MM.1S (cell line): ENCODE measurements around the gene ABHD11.

Experiments used
- EZH2phosphoT487 ChIP-seq: fragments of 300-600 bp; sonication (generic); IDR thresholded peaks from 2 replicates; pipeline ENCODE4 v1.6.1; 2018; ENCODE audit warnings: antibody characterized with exemption, low read length
- TF ChIP-seq, protein P1 (sequence below): fragments of 300-600 bp; sonication (generic); IDR thresholded peaks from 2 replicates; pipeline ENCODE4 v1.5.1; 2016; ENCODE audit warnings: antibody characterized with exemption, low read length, mixed read lengths

DNA sequence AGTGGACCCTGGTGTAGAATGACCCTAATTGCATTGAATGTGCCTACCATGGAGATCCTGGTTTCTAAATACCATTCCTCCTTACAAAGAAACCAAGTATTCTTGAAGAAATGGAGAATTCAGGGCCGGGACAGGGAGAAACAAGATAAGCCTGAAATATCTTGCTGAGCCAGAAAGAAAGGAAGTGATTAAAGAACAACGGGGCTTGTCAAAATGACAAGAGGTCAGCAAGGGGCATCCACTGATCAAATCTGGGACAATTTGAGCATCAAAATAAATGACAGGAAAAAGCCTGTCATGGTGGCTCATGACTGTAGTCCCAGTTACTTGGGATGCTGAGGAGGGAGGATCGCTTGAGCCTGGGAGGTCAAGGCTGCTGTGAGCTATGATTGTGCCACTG lies 8.1 kb downstream of the ABHD11 start:
- no peak for TF ChIP-seq EZH2phosphoT487
- TF ChIP-seq, protein P1, sequence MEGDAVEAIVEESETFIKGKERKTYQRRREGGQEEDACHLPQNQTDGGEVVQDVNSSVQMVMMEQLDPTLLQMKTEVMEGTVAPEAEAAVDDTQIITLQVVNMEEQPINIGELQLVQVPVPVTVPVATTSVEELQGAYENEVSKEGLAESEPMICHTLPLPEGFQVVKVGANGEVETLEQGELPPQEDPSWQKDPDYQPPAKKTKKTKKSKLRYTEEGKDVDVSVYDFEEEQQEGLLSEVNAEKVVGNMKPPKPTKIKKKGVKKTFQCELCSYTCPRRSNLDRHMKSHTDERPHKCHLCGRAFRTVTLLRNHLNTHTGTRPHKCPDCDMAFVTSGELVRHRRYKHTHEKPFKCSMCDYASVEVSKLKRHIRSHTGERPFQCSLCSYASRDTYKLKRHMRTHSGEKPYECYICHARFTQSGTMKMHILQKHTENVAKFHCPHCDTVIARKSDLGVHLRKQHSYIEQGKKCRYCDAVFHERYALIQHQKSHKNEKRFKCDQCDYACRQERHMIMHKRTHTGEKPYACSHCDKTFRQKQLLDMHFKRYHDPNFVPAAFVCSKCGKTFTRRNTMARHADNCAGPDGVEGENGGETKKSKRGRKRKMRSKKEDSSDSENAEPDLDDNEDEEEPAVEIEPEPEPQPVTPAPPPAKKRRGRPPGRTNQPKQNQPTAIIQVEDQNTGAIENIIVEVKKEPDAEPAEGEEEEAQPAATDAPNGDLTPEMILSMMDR, result no peak
